HepG2 (cell line): ENCODE data around the gene CCDC93. TPM values are rescaled to one million over a fixed set of nuclear protein-coding genes. Genes with fewer than 3 reads are reported as not detected.

Experiments used
- ATAC-seq: fragments of 200-7000 bp; cut with Tn5 transposase; 3 replicates; pipeline ENCODE4 v1.9.1; 2020; ENCODE audit warnings: mild to moderate bottlenecking, moderate library complexity
- BruUV-seq: library from RNA; stranded (reverse); fragments of 400-500 nt; replicated peaks from 2 replicates; lab custom pipeline; 2021; lab: Mats Ljungman, UMichigan
- CTCF ChIA-PET: fragments of 300-600 bp; formaldehyde crosslinking; extraction: SDS; loops from one replicate; lab custom pipeline; 2021; ENCODE audit warnings: low total read pairs, inconsistent platforms, low intra/inter-chr PET ratio; lab: Yijun Ruan, JAX
- POLR2A ChIA-PET: fragments of 350-600 bp; sonication (Branson Sonifier 250); formaldehyde crosslinking; loops from one replicate; lab custom pipeline; 2020; ENCODE audit warnings: antibody characterized with exemption, inconsistent platforms; lab: Yijun Ruan, JAX
- DNase-seq: peaks from one replicate; pipeline ENCODE4 v3.0.0-alpha.2; 2015; ENCODE audit warnings: low spot score
- FAIRE-seq: peaks from 3 replicates; lab custom pipeline; 2011; peaks lifted over from hg19 to GRCh38; lab: Jason Lieb, UNC
- H2AFZ ChIP-seq: one replicate; pipeline ENCODE4 v1.6.1; 2011; ENCODE audit warnings: low read length, inconsistent platforms
- H3K27ac ChIP-seq: fragments of 300-600 bp; 3 replicates; pipeline ENCODE4 v1.8.0; 2011; ENCODE audit warnings: mixed run types, mild to moderate bottlenecking, mixed read lengths, low read length, inconsistent platforms; ENCODE audit not compliant: insufficient read depth; ENCODE audit errors: extremely low read length
- H3K27me3 ChIP-seq, 2 experiments: fragments of 200-600 bp in 1 of 2; 2 replicates in 1 of 2; 3 replicates in 1 of 2; pipeline versions ENCODE4 v1.6.0 to v1.8.0; 2011; ENCODE audit warnings: low read length in 2 of 2, mild to moderate bottlenecking in 2 of 2, moderate library complexity in 2 of 2, inconsistent platforms in 1 of 2; ENCODE audit not compliant: insufficient read depth in 2 of 2, control insufficient read depth in 1 of 2
- H3K36me3 ChIP-seq, 2 experiments: fragments of 200-600 bp in 1 of 2; replicated peaks in 1 of 2; 2 replicates in 1 of 2; 3 replicates in 1 of 2; pipeline versions ENCODE4 v1.5.1 to v1.8.0; 2011; ENCODE audit warnings: low read length in 2 of 2, inconsistent platforms in 1 of 2; ENCODE audit not compliant: insufficient read depth in 2 of 2, control insufficient read depth in 1 of 2
- H3K4me1 ChIP-seq: 2 replicates; pipeline ENCODE4 v1.5.1; 2012; ENCODE audit warnings: low read length, inconsistent platforms; ENCODE audit not compliant: insufficient read depth
- H3K4me2 ChIP-seq: 2 replicates; pipeline ENCODE4 v1.6.0; 2011; ENCODE audit warnings: low read depth, low read length, inconsistent platforms
- H3K4me3 ChIP-seq, 3 experiments: fragments of 200-600 bp in 1 of 3; sonication (generic), shearing (Covaris generic) in 1 of 3; replicated peaks in 1 of 3; 2 replicates each; pipeline ENCODE4 v1.5.1; 2011 to 2016; ENCODE audit warnings: low read length in 3 of 3, inconsistent platforms in 2 of 3, low read depth in 2 of 3, mild to moderate bottlenecking in 2 of 3, control low read depth in 1 of 3, mixed read lengths in 1 of 3; ENCODE audit not compliant: insufficient read depth in 1 of 3
- H3K79me2 ChIP-seq: one replicate; pipeline ENCODE4 v1.6.1; 2011; ENCODE audit warnings: low read length, inconsistent platforms; ENCODE audit not compliant: insufficient read depth
- H3K9ac ChIP-seq: 2 replicates; pipeline ENCODE4 v1.6.0; 2011; ENCODE audit warnings: mild to moderate bottlenecking, low read depth, low read length, inconsistent platforms; ENCODE audit not compliant: insufficient read depth
- H3K9me3 ChIP-seq: 2 replicates; pipeline ENCODE4 v1.5.1; 2012; ENCODE audit warnings: mild to moderate bottlenecking, low read length
- H4K20me1 ChIP-seq: 2 replicates; pipeline ENCODE4 v1.6.0; 2011; ENCODE audit warnings: inconsistent platforms, mild to moderate bottlenecking, low read length, moderate library complexity; ENCODE audit not compliant: insufficient read depth
- CCDC6 ChIP-seq: sonication (generic); formaldehyde crosslinking; IDR thresholded peaks from 2 replicates; pipeline ENCODE4 v1.8.1; 2022; ENCODE audit warnings: mild to moderate bottlenecking, missing genetic modification reagents, moderate library complexity
- DBP ChIP-seq: sonication (generic); formaldehyde crosslinking; IDR thresholded peaks from 2 replicates; pipeline ENCODE4 v1.4.0; 2020; ENCODE audit warnings: missing genetic modification reagents; ENCODE audit errors: not compliant biosample characterization
- HINFP ChIP-seq: sonication (generic); formaldehyde crosslinking; IDR thresholded peaks from 2 replicates; pipeline ENCODE4 v1.4.0; 2020; ENCODE audit warnings: low read depth, mild to moderate bottlenecking, missing genetic modification reagents
- KMT2B ChIP-seq: IDR thresholded peaks from 2 replicates; pipeline ENCODE4 v1.6.1; 2016; ENCODE audit warnings: missing genetic modification reagents, missing compliant biosample characterization
- MXD3 ChIP-seq: IDR thresholded peaks from 2 replicates; pipeline ENCODE4 v1.6.1; 2016; ENCODE audit warnings: mild to moderate bottlenecking, missing biosample characterization, missing genetic modification reagents
- SALL1 ChIP-seq: sonication (generic); formaldehyde crosslinking; IDR thresholded peaks from 2 replicates; pipeline ENCODE4 v1.8.0; 2022; ENCODE audit warnings: mild to moderate bottlenecking, missing genetic modification reagents
- SRSF4 ChIP-seq: fragments of 200-400 bp; formaldehyde crosslinking; IDR thresholded peaks from one replicate; pipeline ENCODE4 v1.6.1; 2018; ENCODE audit warnings: mild to moderate bottlenecking, low read depth, low read length, moderate library complexity; ENCODE audit not compliant: poor library complexity, severe bottlenecking
- THYN1 ChIP-seq: sonication (generic); formaldehyde crosslinking; IDR thresholded peaks from 2 replicates; pipeline ENCODE4 v1.8.1; 2023; ENCODE audit warnings: low read depth, mild to moderate bottlenecking, moderate library complexity, missing genetic modification reagents, borderline replicate concordance
- TOPORS ChIP-seq: sonication (generic); formaldehyde crosslinking; IDR thresholded peaks from 2 replicates; pipeline ENCODE4 v1.8.0; 2023; ENCODE audit warnings: mild to moderate bottlenecking, missing genetic modification reagents
- ZBTB38 ChIP-seq: sonication (generic); formaldehyde crosslinking; IDR thresholded peaks from 2 replicates; pipeline ENCODE4 v1.5.1; 2020; ENCODE audit warnings: mild to moderate bottlenecking, missing genetic modification reagents
- ZFP37 ChIP-seq: sonication (generic); formaldehyde crosslinking; IDR thresholded peaks from 2 replicates; pipeline ENCODE4 v1.4.0; 2020; ENCODE audit warnings: missing genetic modification reagents, borderline replicate concordance
- ZNF276 ChIP-seq: sonication (generic); formaldehyde crosslinking; IDR thresholded peaks from 2 replicates; pipeline ENCODE4 v1.4.0; 2020; ENCODE audit warnings: mild to moderate bottlenecking, low read depth, missing genetic modification reagents
- ZNF513 ChIP-seq: sonication (generic); formaldehyde crosslinking; conservative IDR thresholded peaks from 2 replicates; pipeline ENCODE4 v1.5.0; 2020; ENCODE audit warnings: missing genetic modification reagents
- ZNF580 ChIP-seq: IDR thresholded peaks from 2 replicates; pipeline ENCODE4 v1.6.1; 2016; ENCODE audit warnings: low read depth, borderline replicate concordance
- WGBS: methylation state at CpG from one replicate; pipeline ENCODE4 v1.1.6; 2017; ENCODE audit warnings: low lambda C conversion rate; 5-methylcytosine and 5-hydroxymethylcytosine counted together
- in situ Hi-C: cut with HindIII; loops from 2 replicates; pipeline ENCODE4 v1.10.0; 2017; ENCODE audit warnings: low pct_unique_long_range_greater_than_20kb; ENCODE audit not compliant: extremely low pct_ligation_motif_present
- intact Hi-C: fragments of 100-400 bp; cut with micrococcal nuclease; formaldehyde crosslinking; loops from one replicate; pipeline ENCODE4 v1.10.0; 2022; ENCODE audit not compliant: unreplicated experiment
- polyA plus RNA-seq, 8 experiments: library from polyadenylated mRNA; depleted of rRNA in 3 of 8; stranded (reverse) in 7 of 8; unstranded in 1 of 8; fragments of >200 nt; fragmentation: Illumina TruSeq in 4 of 8; extraction: Trizol in 4 of 8; gene quantifications; 2 replicates each; pipeline versions ENCODE4 v1.2.1 to v1.2.3, GENCODE V29; 2011 to 2016; ENCODE audit warnings: low read depth in 4 of 8, missing spikeins in 1 of 8, mixed read lengths in 1 of 8; ENCODE audit not compliant: insufficient read depth in 1 of 8
- total RNA-seq, 5 experiments: library from RNA; depleted of rRNA; stranded (reverse); fragments of >200 nt; fragmentation: Illumina TruSeq; extraction: Trizol; gene quantifications; 2 replicates each; pipeline ENCODE4 v1.2.3, GENCODE V29; 2016; ENCODE audit warnings: low read depth in 1 of 5

CCDC93 gene
- total and polyA plus RNA-seq, 2 of the 13 experiments (the other 11 are each of a cell fraction or from before 2014, with no cell fraction given), result 37.2 to 53.2 TPM

GRCh38 chr2:118014492-118014824 lies 588 bp upstream of the CCDC93 start (continued):
- TF ChIP-seq HINFP (CRISPR knock-in tag) (0 out of 2 replicates have a peak, but pooled peaks have one; percentile 0), CCDC6 (CRISPR knock-in tag) (peak; percentile 19; the same call in 1 of the 2 replicates), ZNF513 (CRISPR knock-in tag) (no peak)

- intact Hi-C loops, result loop anchor here (1.0 kb wide), 1 partner anchor 10 kb away; no protein-coding TSS in a partner anchor
- BruUV-seq, result no TSS peak
- no peaks in the 10 kb centered on the region for H3K9me3 ChIP-seq
- no peak overlapping the region for H2AFZ ChIP-seq
- ChIA-PET CTCF (interaction anchor here (0.8 kb wide), 1 partner anchor 10 kb away, joined by 3 read pairs; no protein-coding TSS in a partner anchor), POLR2A (interaction anchor here (1.1 to 1.4 kb wide), 2 partner anchors 9 to 198 kb away, joined by 5 to 11 read pairs; partner anchors contain the start of gene DDX18)
- in situ Hi-C loops, result no loop called here
- ATAC-seq, result peak; percentile 77
- 2% methylated on average over 24 of the region's 48 CpGs for WGBS
- H3K27ac ChIP-seq, result peak overlapping the region; percentile 75
- peaks cover 29% of the 10 kb centered on the region for H3K4me1 ChIP-seq
- H3K4me3 ChIP-seq, result peak overlapping the region; percentile 73 to 99 (median 96)
- H3K4me2 ChIP-seq, result peak overlapping the region; percentile 81
- H3K9ac ChIP-seq, result peak overlapping the region; percentile 88
- H3K27me3 ChIP-seq, result no peaks in the 10 kb centered on the region; a peak in 1 of 5 replicates
- H4K20me1 ChIP-seq, result peaks cover 29% of the 10 kb centered on the region
- peaks cover 1 to 7% of the 10 kb centered on the region in 2 experiments; a peak in 2 of 5 replicates for H3K36me3 ChIP-seq
- peak; percentile 44 for DNase-seq
- peaks cover 48% of the 10 kb centered on the region for H3K79me2 ChIP-seq
- FAIRE-seq, result no peak
- TF ChIP-seq ZNF276 (CRISPR knock-in tag) (peak; percentile 10; the same call in 1 of the 2 replicates), SRSF4 (no peak), DBP (CRISPR knock-in tag) (no peak), ZBTB38 (CRISPR knock-in tag) (no peak), TOPORS (CRISPR knock-in tag) (no peak), MXD3 (CRISPR knock-in tag) (0 out of 2 replicates have a peak, but pooled peaks have one; percentile 50), KMT2B (CRISPR knock-in tag) (peak; percentile 61), SALL1 (CRISPR knock-in tag) (peak; percentile 42; the same call in 1 of the 2 replicates), THYN1 (CRISPR knock-in tag) (no peak), ZFP37 (CRISPR knock-in tag) (no peak), ZNF580 (CRISPR knock-in tag) (0 out of 2 replicates have a peak, but pooled peaks have one; percentile 29)
These were observed 598 bp downstream of the CCDC93 start for GRCh38 chr2:118013221-118013723.
